HCT116 (cell line): ENCODE data around the gene SLC9A7. TPM values are rescaled to one million over a fixed set of nuclear protein-coding genes. Genes with fewer than 3 reads are reported as not detected.

Experiments
- ATAC-seq: fragments of 200-7000 bp; cut with Tn5 transposase; 2 replicates; pipeline ENCODE4 v1.9.1; 2020; ENCODE audit warnings: mild to moderate bottlenecking, moderate library complexity
- BruUV-seq: library from RNA; stranded (reverse); fragments of 400-500 nt; replicated peaks from 2 replicates; lab custom pipeline; 2021; lab: Mats Ljungman, UMichigan
- CTCF ChIA-PET: fragments of 300-600 bp; sonication (Branson Sonifier 250); formaldehyde crosslinking; loops from one replicate; lab custom pipeline; 2021; ENCODE audit warnings: antibody characterized with exemption; lab: Charles Lee
- POLR2A ChIA-PET: fragments of 300-600, 350-600 bp; sonication (Branson Sonifier 250); formaldehyde crosslinking; loops from one replicate; lab custom pipeline; 2021; ENCODE audit warnings: antibody characterized with exemption; lab: Charles Lee
- RAD21 ChIA-PET, 2 experiments: fragments of 300-600 bp; sonication (Branson Sonifier 250); formaldehyde crosslinking; loops; one replicate each; lab custom pipeline; 2023; ENCODE audit warnings: low total read pairs in 2 of 2; ENCODE audit not compliant: uncharacterized antibody in 2 of 2, unreplicated experiment in 2 of 2, low non-redundant PET in 1 of 2; lab: Charles Lee
- DNase-seq: peaks from one replicate; pipeline ENCODE4 v3.0.0-alpha.2; 2010; ENCODE audit warnings: low read depth, low spot score
- H2AFZ ChIP-seq: fragments of 200-600 bp; shearing (Covaris generic), sonication (generic); 2 replicates; pipeline ENCODE4 v1.6.1; 2017; ENCODE audit warnings: low read depth, mixed run types, mixed read lengths, antibody characterized with exemption, low read length; ENCODE audit not compliant: poor library complexity, severe bottlenecking
- H3K27ac ChIP-seq: 2 replicates; pipeline ENCODE4 v1.5.1; 2012; ENCODE audit warnings: low read depth, low read length
- H3K27me3 ChIP-seq: fragments of 200-600 bp; sonication (generic); 2 replicates; pipeline ENCODE4 v1.6.1; 2016; ENCODE audit warnings: mixed run types, low read length, mixed read lengths; ENCODE audit not compliant: insufficient read depth
- H3K36me3 ChIP-seq, 2 experiments: fragments of 200-500 bp in 1 of 2; fragments of 200-600 bp in 1 of 2; sonication (Bioruptor generic) in 1 of 2; sonication (generic) in 1 of 2; 2 replicates each; pipeline versions ENCODE4 v1.5.1 to v1.6.1; 2014 to 2016; ENCODE audit warnings: low read length in 2 of 2, inconsistent platforms in 1 of 2, mixed read lengths in 1 of 2, mixed run types in 1 of 2; ENCODE audit not compliant: insufficient read depth in 2 of 2, control insufficient read depth in 1 of 2
- H3K4me1 ChIP-seq, 2 experiments: fragments of 200-600 bp in 1 of 2; sonication (generic) in 1 of 2; 2 replicates each; pipeline versions ENCODE4 v1.5.1 to v1.6.1; 2012 to 2017; ENCODE audit warnings: low read length in 2 of 2, inconsistent platforms in 1 of 2, mild to moderate bottlenecking in 1 of 2, mixed read lengths in 1 of 2, mixed run types in 1 of 2, moderate library complexity in 1 of 2; ENCODE audit not compliant: insufficient read depth in 2 of 2, control insufficient read depth in 1 of 2
- H3K4me2 ChIP-seq: fragments of 200-600 bp; sonication (generic); 2 replicates; pipeline ENCODE4 v1.6.1; 2017; ENCODE audit warnings: mixed run types, low read length, mixed read lengths
- H3K4me3 ChIP-seq, 2 experiments: fragments of 200-600 bp in 1 of 2; sonication (generic) in 1 of 2; replicated peaks in 1 of 2; 2 replicates each; pipeline ENCODE4 v1.5.1; 2011 to 2016; ENCODE audit warnings: low read length in 2 of 2, control low read depth in 1 of 2, low read depth in 1 of 2, mild to moderate bottlenecking in 1 of 2, mixed read lengths in 1 of 2, mixed run types in 1 of 2
- H3K79me2 ChIP-seq: fragments of 200-600 bp; sonication (generic); 2 replicates; pipeline ENCODE4 v1.6.1; 2017; ENCODE audit warnings: mild to moderate bottlenecking, mixed run types, low read length, moderate library complexity, mixed read lengths; ENCODE audit not compliant: insufficient read depth
- H3K9ac ChIP-seq: fragments of 200-600 bp; sonication (generic); 2 replicates; pipeline ENCODE4 v1.6.1; 2016; ENCODE audit warnings: low read length, mixed read lengths
- H3K9me2 ChIP-seq: fragments of 200-600 bp; sonication (generic), shearing (Covaris generic); 2 replicates; pipeline ENCODE4 v1.6.1; 2017; ENCODE audit warnings: mixed run types, mild to moderate bottlenecking, moderate library complexity; ENCODE audit not compliant: insufficient read depth
- H3K9me3 ChIP-seq, 2 experiments: fragments of 200-500 bp in 1 of 2; fragments of 200-600 bp in 1 of 2; sonication (Bioruptor generic) in 1 of 2; sonication (generic) in 1 of 2; 2 replicates each; pipeline ENCODE4 v1.6.1; 2014 to 2017; ENCODE audit warnings: low read length in 2 of 2, mixed read lengths in 2 of 2, inconsistent platforms in 1 of 2, low read depth in 1 of 2, mild to moderate bottlenecking in 1 of 2, mixed run types in 1 of 2, moderate library complexity in 1 of 2; ENCODE audit not compliant: control insufficient read depth in 1 of 2, insufficient read depth in 1 of 2
- H4K20me1 ChIP-seq: fragments of 200-600 bp; sonication (generic), shearing (Covaris generic); 2 replicates; pipeline ENCODE4 v1.6.1; 2017; ENCODE audit warnings: mixed run types, mild to moderate bottlenecking, moderate library complexity; ENCODE audit not compliant: insufficient read depth
- ATF3 ChIP-seq: IDR thresholded peaks from 2 replicates; pipeline ENCODE4 v1.6.1; 2012
- CBX3 ChIP-seq: IDR thresholded peaks from 2 replicates; pipeline ENCODE4 v1.6.1; 2012; ENCODE audit warnings: low read depth
- CEBPB ChIP-seq: IDR thresholded peaks from 2 replicates; pipeline ENCODE4 v1.6.1; 2012; ENCODE audit warnings: low read depth
- CTCF ChIP-seq, 3 experiments: fragments of 200-600 bp in 1 of 3; sonication (generic) in 1 of 3; IDR thresholded peaks in 2 of 3; conservative IDR thresholded peaks in 1 of 3; 2 replicates each; pipeline ENCODE4 v1.5.1; 2012 to 2017; ENCODE audit warnings: low read depth in 2 of 3, low read length in 2 of 3, antibody characterized with exemption in 1 of 3, borderline replicate concordance in 1 of 3, control low read depth in 1 of 3, mild to moderate bottlenecking in 1 of 3, mixed read lengths in 1 of 3, mixed run types in 1 of 3, moderate library complexity in 1 of 3; ENCODE audit not compliant: insufficient read depth in 1 of 3
- EZH2 ChIP-seq: fragments of 200-600 bp; sonication (generic); IDR thresholded peaks from 2 replicates; pipeline ENCODE4 v1.6.1; 2017; ENCODE audit warnings: antibody characterized with exemption, mixed run types
- EZH2phosphoT487 ChIP-seq: fragments of 200-600 bp; IDR thresholded peaks from 2 replicates; pipeline ENCODE4 v1.6.1; 2018; ENCODE audit warnings: antibody characterized with exemption, borderline replicate concordance
- FOSL1 ChIP-seq: IDR thresholded peaks from 2 replicates; pipeline ENCODE4 v1.6.1; 2012; ENCODE audit warnings: low read depth
- JUND ChIP-seq: IDR thresholded peaks from 2 replicates; pipeline ENCODE4 v1.6.1; 2012
- POLR2A ChIP-seq: IDR thresholded peaks from 2 replicates; pipeline ENCODE4 v1.7.0; 2011; ENCODE audit warnings: borderline replicate concordance; ENCODE audit not compliant: insufficient read depth, insufficient read length; ENCODE audit errors: extremely low read depth
- POLR2AphosphoS5 ChIP-seq: IDR thresholded peaks from 2 replicates; pipeline ENCODE4 v1.6.1; 2011; ENCODE audit warnings: mild to moderate bottlenecking, low read depth, low read length, moderate library complexity
- RAD21 ChIP-seq: IDR thresholded peaks from 2 replicates; pipeline ENCODE4 v1.6.1; 2012; ENCODE audit warnings: low read depth, mild to moderate bottlenecking
- REST ChIP-seq: IDR thresholded peaks from 2 replicates; pipeline ENCODE4 v1.6.1; 2012; ENCODE audit warnings: low read depth
- SIN3A ChIP-seq: IDR thresholded peaks from 2 replicates; pipeline ENCODE4 v1.6.1; 2012; ENCODE audit warnings: low read depth
- SP1 ChIP-seq: IDR thresholded peaks from 2 replicates; pipeline ENCODE4 v1.6.1; 2012; ENCODE audit warnings: low read depth
- SRF ChIP-seq: IDR thresholded peaks from 2 replicates; pipeline ENCODE4 v1.6.1; 2012; ENCODE audit warnings: low read depth
- YY1 ChIP-seq: IDR thresholded peaks from 2 replicates; pipeline ENCODE4 v1.6.1; 2011; ENCODE audit warnings: low read length, low read depth, moderate library complexity, mild to moderate bottlenecking; ENCODE audit not compliant: insufficient replicate concordance; ENCODE audit errors: extremely low read depth
- ZBTB33 ChIP-seq: IDR thresholded peaks from 2 replicates; pipeline ENCODE4 v1.6.1; 2011; ENCODE audit warnings: mild to moderate bottlenecking, low read length, moderate library complexity; ENCODE audit not compliant: insufficient replicate concordance; ENCODE audit errors: extremely low read depth
- ZFX ChIP-seq: fragments of 450-650 bp; IDR thresholded peaks from 2 replicates; pipeline ENCODE4 v1.6.1; 2017
- ZNF274 ChIP-seq: fragments of 200-500 bp; sonication (Bioruptor generic); IDR thresholded peaks from 2 replicates; pipeline ENCODE4 v1.6.1; 2014; ENCODE audit warnings: mild to moderate bottlenecking, low read depth, low read length, inconsistent platforms
- intact Hi-C: fragments of 100-400 bp; cut with micrococcal nuclease; formaldehyde crosslinking; loops from 2 replicates; pipeline ENCODE4 v1.10.0; 2022
- total RNA-seq: library from RNA; stranded (reverse); gene quantifications from one replicate; pipeline ENCODE4 v1.2.1, GENCODE V29; 2021; ENCODE audit not compliant: unreplicated experiment

SLC9A7 gene
- total RNA-seq, 1 experiment from 2014 or later, result 18.6 TPM

- intact Hi-C loops, result no loop called here
- Histone ChIP-seq H4K20me1 (no peaks in the 10 kb centered on the region), H3K4me3 (no peak overlapping the region), H3K9me2 (no peaks in the 10 kb centered on the region), H3K4me1 (peaks cover 5 to 20% of the 10 kb centered on the region in 2 experiments; a peak in 3 of 4 replicates), H3K27me3 (no peaks in the 10 kb centered on the region), H3K9ac (no peak overlapping the region), H3K36me3 (no peaks in the 10 kb centered on the region), H3K27ac (no peak overlapping the region), H3K79me2 (no peaks in the 10 kb centered on the region), H3K9me3 (no peaks in the 10 kb centered on the region), H2AFZ (no peak overlapping the region), H3K4me2 (no peak overlapping the region)
- TF ChIP-seq YY1, result no peak
- TF ChIP-seq ATF3, result no peak
- TF ChIP-seq SIN3A, result no peak
- no peak for TF ChIP-seq ZFX
- no peak for TF ChIP-seq POLR2A
- TF ChIP-seq CEBPB, result no peak
- no peak for TF ChIP-seq REST
- TF ChIP-seq SRF, result no peak
- TF ChIP-seq SP1, result no peak
- no peak for TF ChIP-seq RAD21
- no peak for TF ChIP-seq CBX3
- TF ChIP-seq CTCF (IDR thresholded peaks at IDR 0.05 in 2 of 3, conservative IDR thresholded peaks at IDR 0.05 in 1 of 3; ENCODE audit: borderline replicate concordance in 1 of 3, insufficient read depth in 1 of 3, low read depth in 2 of 3, low read length in 2 of 3), result no peak
- no peak for TF ChIP-seq FOSL1
- no peak for TF ChIP-seq EZH2phosphoT487
- TF ChIP-seq JUND, result no peak
- no peak for TF ChIP-seq ZBTB33
- no peak for TF ChIP-seq POLR2AphosphoS5
- no peak for TF ChIP-seq ZNF274
- TF ChIP-seq EZH2, result no peak
- no TSS peak for BruUV-seq
- DNase-seq (no peak), ATAC-seq (no peak)
- POLR2A ChIA-PET, result no interaction called here
- RAD21 ChIA-PET, result no interaction called here
- CTCF ChIA-PET, result no interaction called here
Measured at GRCh38 chrX:46569621-46570020, 189.3 kb downstream of the SLC9A7 start.
